Measurements from ENCODE around the gene TRIM63.
A peak's percentile ranks its signal among the peaks of the same experiment; 100 is the strongest.

The TRIM63 gene

GRCh38 chr1:26012864-26013263 lies 54.6 kb downstream of the TRIM63 start:
- no peak for DNase-seq (ENCODE audit: low read depth)
- no peak for TF ChIP-seq CTCF (IDR thresholded peaks at IDR 0.05; ENCODE audit: insufficient read depth, low read depth, low read length, missing control alignments)
- H3K4me3 ChIP-seq (ENCODE audit: low read length), result no peak overlapping the region

DNA sequence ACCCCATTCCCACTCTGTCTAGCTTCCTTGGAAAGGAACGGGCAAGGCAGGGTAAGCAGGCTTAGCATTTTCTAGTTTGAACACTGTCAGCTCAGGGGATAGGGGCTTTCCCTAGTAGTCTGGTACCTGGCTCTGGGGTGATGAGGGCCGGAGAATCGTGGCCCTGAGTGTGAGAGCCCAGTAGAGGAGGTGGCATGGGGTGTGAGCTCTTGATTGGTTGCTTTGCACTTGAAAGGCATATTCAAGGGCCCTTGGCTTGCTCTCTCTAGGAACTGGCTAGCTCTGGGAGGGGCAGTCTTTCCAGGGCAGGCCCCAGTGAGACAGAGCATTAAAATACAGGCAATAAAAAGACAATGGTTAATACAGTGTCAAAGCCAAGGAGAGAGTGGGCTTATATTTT lies 56.6 kb downstream of the TRIM63 start:
- no peak for TF ChIP-seq CTCF (IDR thresholded peaks at IDR 0.05; ENCODE audit: insufficient read depth, low read depth, low read length, missing control alignments)
- no peak overlapping the region for H3K4me3 ChIP-seq (ENCODE audit: low read length)
- no peak for DNase-seq (ENCODE audit: low read depth)

GRCh38 chr1:26009796-26010447 lies 57.5 kb downstream of the TRIM63 start:
- no peak for TF ChIP-seq CTCF (IDR thresholded peaks at IDR 0.05; ENCODE audit: insufficient read depth, low read depth, low read length, missing control alignments)
- DNase-seq (ENCODE audit: low read depth), result peak; percentile 18

GRCh38 chr1:26006710-26007109 lies 60.7 kb downstream of the TRIM63 start:
- no peak overlapping the region for H3K4me3 ChIP-seq (ENCODE audit: low read length)
- DNase-seq (ENCODE audit: low read depth), result no peak
- TF ChIP-seq CTCF (IDR thresholded peaks at IDR 0.05; ENCODE audit: insufficient read depth, low read depth, low read length, missing control alignments), result no peak

More at GRCh38 chr1:26009796-26010447, 57.5 kb downstream of the TRIM63 start:
- no peak overlapping the region for H3K4me3 ChIP-seq (ENCODE audit: low read length)

GRCh38 chr1:26005434-26006105 lies 61.9 kb downstream of the TRIM63 start:
- TF ChIP-seq CTCF (IDR thresholded peaks at IDR 0.05; ENCODE audit: insufficient read depth, low read depth, low read length, missing control alignments), result no peak
- no peak for DNase-seq (ENCODE audit: low read depth)
- no peak overlapping the region for H3K4me3 ChIP-seq (ENCODE audit: low read length)

DNA sequence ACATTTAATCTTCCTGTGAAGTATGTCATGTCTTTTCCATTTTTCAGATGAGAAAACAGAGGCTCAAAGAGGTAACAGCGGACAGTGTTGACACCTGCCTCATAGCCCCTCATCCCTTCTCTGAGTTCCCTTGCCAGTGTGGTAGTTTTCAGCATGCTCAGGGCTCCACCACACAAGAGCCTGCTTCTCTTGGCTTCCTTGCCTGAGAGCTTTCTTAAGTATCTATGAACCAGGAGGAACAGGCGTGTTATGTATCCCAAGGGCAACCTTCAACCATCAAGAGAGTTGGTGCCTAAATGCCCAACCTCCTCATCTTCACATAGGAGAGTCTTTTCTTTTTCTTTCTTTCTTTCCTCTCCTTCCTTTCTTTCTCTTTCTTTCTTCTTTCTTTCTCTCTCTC lies 63.7 kb downstream of the TRIM63 start:
- no peak overlapping the region for H3K4me3 ChIP-seq (ENCODE audit: low read length)
- no peak for TF ChIP-seq CTCF (IDR thresholded peaks at IDR 0.05; ENCODE audit: insufficient read depth, low read depth, low read length, missing control alignments)
- no peak for DNase-seq (ENCODE audit: low read depth)

GRCh38 chr1:26003262-26003661 lies 64.2 kb downstream of the TRIM63 start:
- DNase-seq (ENCODE audit: low read depth), result no peak
- no peak for TF ChIP-seq CTCF (IDR thresholded peaks at IDR 0.05; ENCODE audit: insufficient read depth, low read depth, low read length, missing control alignments)

More at GRCh38 chr1:26003262-26003661, 64.2 kb downstream of the TRIM63 start:
- H3K4me3 ChIP-seq (ENCODE audit: low read length), result no peak overlapping the region

All from epithelial cell of esophagus (primary cell).